ENCODE data around the gene SPPL3.

- TF ChIP-seq CTCF (IDR thresholded peaks at IDR 0.05) = no peak
- TF ChIP-seq POLR2A (IDR thresholded peaks at IDR 0.05) = no peak
Observed at GRCh38 chr12:120839503-120839902, 64.7 kb downstream of the SPPL3 start.

Measured in esophagus squamous epithelium (tissue), 4 donors.